Esophagus squamous epithelium (tissue), 4 donors: ENCODE data around the gene CD8B2.

ENCODE experiments used
- CTCF ChIP-seq, 6 experiments: fragments of 450-650 bp in 4 of 6; fragments of 200-600 bp in 2 of 6; sonication (generic) in 2 of 6; IDR thresholded peaks; one replicate each; pipeline ENCODE4 v1.5.1; 2016 to 2019; ENCODE audit warnings: antibody characterized with exemption in 6 of 6, mild to moderate bottlenecking in 4 of 6, moderate library complexity in 4 of 6
- POLR2A ChIP-seq, 4 donors: fragments of 450-650 bp; IDR thresholded peaks; one replicate each; pipeline ENCODE4 v1.6.1; 2017; ENCODE audit warnings: antibody characterized with exemption in 4 of 4, mild to moderate bottlenecking in 4 of 4, moderate library complexity in 3 of 4

GRCh38 chr2:106516864-106517263, 29.7 kb downstream of the CD8B2 start:
- TF ChIP-seq POLR2A (IDR thresholded peaks at IDR 0.05) = no peak
- no peak for TF ChIP-seq CTCF (IDR thresholded peaks at IDR 0.05)
